ENCODE data around the gene TTYH3.
"Not testable (repeated sequence)": the region's sequence is repeated elsewhere in the genome, so short reads cannot be mapped to it uniquely, and the experiment has no call there.

- TF ChIP-seq CTCF (IDR thresholded peaks at IDR 0.05; ENCODE audit: control extremely low read depth in 1 of 3, insufficient read depth in 1 of 3, low read depth in 1 of 3, low read length in 3 of 3); SRF (IDR thresholded peaks at IDR 0.05; ENCODE audit: low read depth, low read length); POLR2AphosphoS5 (IDR thresholded peaks at IDR 0.05; ENCODE audit: low read depth, low read length); MAX (IDR thresholded peaks at IDR 0.05); BCL11A (IDR thresholded peaks at IDR 0.05; ENCODE audit: low read depth in 2 of 2, low read length in 2 of 2): not testable (repeated sequence)
- TF ChIP-seq, protein P1, sequence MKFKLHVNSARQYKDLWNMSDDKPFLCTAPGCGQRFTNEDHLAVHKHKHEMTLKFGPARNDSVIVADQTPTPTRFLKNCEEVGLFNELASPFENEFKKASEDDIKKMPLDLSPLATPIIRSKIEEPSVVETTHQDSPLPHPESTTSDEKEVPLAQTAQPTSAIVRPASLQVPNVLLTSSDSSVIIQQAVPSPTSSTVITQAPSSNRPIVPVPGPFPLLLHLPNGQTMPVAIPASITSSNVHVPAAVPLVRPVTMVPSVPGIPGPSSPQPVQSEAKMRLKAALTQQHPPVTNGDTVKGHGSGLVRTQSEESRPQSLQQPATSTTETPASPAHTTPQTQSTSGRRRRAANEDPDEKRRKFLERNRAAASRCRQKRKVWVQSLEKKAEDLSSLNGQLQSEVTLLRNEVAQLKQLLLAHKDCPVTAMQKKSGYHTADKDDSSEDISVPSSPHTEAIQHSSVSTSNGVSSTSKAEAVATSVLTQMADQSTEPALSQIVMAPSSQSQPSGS (IDR thresholded peaks at IDR 0.05; ENCODE audit: low read length): not testable (repeated sequence)
These were observed 41.8 kb upstream of the TTYH3 start for GRCh38 chr7:2589941-2590340.

Measured in H1 (cell line).